ENCODE results near the gene USP22.
"Not testable (repeated sequence)": the region's sequence is repeated elsewhere in the genome, so short reads cannot be mapped to it uniquely, and the experiment has no call there.

Gene USP22

DNA sequence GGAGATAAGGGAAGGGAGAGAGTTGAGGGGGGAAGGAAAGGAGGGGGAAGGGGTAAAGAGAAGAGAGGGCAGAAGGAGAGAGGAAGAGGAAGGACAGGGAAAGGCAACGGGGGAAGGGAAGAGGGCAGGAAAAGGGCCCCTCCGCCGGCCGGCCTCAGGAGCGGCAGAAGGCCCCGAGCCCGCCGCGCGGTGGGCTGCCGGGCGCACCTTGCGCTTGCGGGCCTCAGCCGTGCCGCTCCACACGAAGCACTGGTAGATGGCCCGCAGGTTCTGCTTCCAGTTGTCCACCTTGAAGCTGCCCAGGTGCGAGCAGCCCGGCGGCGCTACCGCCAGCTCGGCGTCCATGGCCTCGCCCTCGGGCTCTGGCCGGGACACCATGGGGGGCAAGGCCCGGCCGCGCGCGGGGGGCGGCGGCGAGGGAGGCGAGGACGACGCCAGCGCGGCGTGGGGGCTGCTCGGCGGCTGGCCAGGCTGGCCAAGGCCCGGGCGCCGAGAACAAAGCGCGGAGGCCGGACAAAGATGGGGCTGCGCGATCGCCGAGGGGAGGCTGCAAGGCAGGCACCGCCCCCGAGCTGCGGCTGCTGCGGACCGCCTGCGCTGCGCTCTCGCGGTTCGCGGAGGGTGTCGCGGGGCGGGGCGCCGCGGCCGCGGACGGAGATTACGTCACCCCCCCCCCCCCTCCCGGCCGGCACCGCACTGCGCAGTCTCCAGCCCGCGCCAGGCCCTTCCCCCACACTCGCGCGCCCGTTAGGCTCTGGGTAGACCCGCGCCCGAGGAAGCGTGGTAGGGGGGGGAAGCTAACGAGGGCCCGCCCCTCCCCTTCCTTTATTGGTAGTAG lies at the start of gene USP22:
USP22 (minus strand) TSS at position 554 of the 838 bp plus-strand sequence; CDS start at position 378, 176 bp downstream.
- in situ Hi-C loops (cut with HindIII; ENCODE audit: low sequenced_read_pairs): no loop called here

DNA sequence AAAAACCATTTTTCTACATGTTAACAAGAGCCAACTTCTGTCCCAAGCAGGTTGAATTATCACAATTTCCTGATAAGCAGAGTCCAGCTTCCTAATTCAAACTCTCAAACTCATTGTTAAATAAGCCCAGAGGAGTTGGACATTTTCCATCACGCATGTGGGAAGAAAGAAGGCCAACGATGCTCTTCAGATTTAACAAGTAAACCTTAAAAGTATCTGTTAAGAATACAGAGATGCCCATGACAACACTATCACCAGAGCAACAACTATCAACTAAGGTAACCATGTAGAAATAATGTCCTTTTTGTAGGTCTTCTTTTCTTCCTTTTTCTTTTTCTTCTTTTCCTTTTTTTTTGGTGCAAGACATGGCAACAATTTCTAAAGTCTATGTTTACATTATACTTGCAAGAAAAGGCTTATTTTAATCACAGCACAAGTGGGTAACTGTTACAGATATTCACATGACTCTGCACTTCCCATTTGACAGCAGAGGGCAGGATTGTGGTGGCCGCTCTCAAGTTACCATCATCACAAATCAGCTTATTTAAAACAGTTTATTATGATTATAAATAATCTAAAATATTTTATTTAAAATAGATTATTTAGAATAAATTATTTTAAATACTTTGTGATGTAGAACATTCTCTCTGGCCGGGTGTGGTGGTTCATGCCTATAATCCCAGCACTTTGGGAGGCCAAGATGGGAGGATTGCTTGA lies 48.2 kb upstream of the USP22 start:
- in situ Hi-C loops (cut with HindIII; ENCODE audit: low sequenced_read_pairs): no loop called here

DNA sequence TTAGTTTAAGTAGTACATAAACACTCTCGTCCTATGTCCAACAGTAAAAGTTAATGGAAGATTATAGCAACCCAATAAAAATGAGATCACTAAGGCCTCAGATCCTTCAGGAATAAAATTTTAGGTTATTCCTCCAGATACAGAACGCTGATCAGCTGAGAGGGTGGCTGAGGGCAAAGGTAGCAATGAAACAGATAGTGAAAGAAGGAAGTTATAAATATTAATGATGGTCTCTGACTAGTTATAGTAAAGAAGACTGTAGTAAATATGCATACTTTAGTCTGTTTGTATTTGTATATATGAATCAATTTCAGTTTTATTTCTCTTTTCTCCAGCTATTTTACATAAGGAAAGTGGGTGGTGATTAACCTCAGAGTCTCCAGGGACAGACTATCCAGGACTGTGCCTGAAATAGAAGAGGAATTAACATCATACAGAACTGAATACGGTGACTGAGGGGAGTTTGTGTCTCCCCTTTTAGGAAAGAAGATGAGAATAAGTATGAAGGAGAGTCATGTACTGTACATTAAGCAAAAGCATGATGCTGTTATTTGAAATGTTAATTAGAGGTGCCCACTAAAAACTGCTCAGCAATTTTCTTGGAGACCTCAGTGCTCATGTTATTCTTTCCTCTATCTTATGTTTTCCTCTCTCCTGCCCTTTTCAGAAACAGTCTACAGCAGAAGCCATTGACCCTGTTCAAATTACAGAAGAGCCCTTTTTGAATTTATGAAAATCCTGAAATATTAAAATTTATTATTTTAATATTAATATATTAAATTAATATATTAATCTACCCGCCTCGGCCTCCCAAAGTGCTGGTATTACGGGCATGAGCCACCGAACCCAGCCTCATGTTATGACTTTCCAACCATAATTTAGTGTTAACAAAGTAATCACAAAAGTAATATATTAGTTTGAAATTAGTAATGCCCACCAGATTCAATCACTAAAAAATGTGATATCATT lies 47.4 kb upstream of the USP22 start:
- in situ Hi-C loops (cut with HindIII; ENCODE audit: low sequenced_read_pairs): no loop called here

DNA sequence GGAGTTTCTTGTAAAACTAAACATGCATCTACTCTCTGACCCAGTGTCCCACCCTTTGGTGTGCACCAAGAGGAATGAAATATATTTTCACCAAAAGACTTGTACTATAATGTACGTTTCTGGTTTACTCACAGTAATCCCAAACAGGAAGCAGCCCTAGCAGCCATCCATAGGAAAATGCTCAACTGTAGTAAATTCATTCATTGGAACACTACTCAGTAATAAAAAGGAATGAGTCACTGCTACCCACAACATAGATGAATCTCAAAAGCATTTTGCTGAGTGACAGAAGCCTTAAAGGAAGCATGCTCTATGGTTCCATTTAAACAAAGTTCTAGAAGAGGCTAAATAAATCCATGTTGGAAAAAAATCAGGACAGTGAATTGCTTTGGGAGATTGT lies 46.3 kb upstream of the USP22 start:
- in situ Hi-C loops (cut with HindIII; ENCODE audit: low sequenced_read_pairs): no loop called here

DNA sequence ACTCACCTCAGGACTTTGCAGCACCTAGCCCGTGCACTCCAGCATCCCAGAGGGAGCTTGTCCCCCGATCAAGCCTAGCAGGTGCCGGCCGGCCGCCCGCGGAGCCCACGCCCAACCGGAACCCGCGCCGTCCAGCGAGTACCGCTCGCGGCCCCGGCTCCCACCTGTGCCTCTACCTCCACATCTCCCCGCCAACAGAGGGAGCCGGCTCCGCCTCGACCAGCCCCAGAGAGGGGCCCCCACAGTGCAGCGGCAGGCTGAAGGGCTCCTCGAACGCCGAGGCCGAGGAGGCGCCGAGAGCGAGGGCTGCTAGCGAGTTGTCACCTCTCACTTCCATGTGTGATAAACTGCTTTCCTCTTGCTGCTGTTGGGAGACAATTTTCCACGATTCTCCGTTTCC lies 42.9 kb upstream of the USP22 start:
- in situ Hi-C loops (cut with HindIII; ENCODE audit: low sequenced_read_pairs): no loop called here

DNA sequence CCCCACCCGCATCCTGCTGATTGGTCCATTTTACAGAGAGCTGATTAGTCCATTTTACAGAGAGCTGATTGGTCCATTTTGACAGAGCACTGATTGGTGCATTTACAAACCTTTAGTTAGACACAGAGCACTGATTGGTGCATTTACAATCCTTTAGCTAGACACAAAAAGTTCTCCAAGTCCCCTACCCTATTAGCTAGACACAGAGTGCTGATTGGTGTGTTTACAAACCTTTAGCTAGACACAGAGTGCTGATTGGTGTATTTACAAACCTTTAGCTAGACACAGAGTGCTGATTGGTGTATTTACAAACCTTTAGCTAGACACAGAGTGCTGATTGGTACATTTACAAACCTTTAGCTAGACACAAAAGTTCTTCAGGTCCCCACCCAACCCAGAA lies 42.5 kb upstream of the USP22 start:
- in situ Hi-C loops (cut with HindIII; ENCODE audit: low sequenced_read_pairs): not testable (repeated sequence)

DNA sequence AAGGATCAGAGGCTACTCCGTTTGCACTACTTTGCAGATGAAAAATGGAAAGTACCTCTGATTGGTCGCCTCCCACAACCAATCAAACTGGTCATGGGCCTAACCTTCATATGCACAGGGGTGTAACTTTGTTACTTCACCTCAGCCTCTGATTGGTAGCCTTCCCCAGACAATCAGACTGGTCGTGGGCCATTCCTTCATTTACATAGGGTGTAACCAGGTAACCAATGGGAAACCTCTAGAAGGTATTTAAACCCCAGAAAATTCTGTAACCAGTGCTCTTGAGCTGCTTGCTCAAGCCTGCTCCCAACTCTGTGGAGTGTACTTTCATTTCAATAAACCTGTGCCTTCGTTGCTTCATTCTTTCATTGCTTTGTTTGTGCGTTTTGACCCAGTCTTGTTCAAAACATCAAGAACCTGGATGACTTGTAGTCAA lies 39.2 kb upstream of the USP22 start:
- in situ Hi-C loops (cut with HindIII; ENCODE audit: low sequenced_read_pairs): no loop called here

DNA sequence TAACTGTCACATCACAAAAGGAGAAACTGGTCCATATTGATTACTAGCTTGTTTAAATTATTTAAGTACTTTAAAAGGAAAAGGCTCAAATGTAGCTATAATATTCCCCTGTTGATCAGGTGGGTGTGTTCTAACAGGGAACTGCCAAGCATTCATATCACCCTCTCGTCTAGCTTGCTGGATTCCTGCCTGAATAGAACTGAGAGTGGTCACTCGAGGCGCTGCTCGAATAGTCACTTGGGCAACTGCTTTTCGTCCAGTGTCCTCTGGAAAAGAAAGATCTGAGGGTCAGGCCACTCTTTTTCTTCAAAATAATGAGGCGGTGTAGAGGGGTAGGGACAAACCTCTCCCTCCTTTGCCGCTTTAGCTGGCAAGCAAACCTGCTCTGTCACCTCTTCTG lies 36.4 kb upstream of the USP22 start:
- in situ Hi-C loops (cut with HindIII; ENCODE audit: low sequenced_read_pairs): loop anchor here (5.0 kb wide), 1 partner anchor 82 kb away; no protein-coding TSS in a partner anchor

DNA sequence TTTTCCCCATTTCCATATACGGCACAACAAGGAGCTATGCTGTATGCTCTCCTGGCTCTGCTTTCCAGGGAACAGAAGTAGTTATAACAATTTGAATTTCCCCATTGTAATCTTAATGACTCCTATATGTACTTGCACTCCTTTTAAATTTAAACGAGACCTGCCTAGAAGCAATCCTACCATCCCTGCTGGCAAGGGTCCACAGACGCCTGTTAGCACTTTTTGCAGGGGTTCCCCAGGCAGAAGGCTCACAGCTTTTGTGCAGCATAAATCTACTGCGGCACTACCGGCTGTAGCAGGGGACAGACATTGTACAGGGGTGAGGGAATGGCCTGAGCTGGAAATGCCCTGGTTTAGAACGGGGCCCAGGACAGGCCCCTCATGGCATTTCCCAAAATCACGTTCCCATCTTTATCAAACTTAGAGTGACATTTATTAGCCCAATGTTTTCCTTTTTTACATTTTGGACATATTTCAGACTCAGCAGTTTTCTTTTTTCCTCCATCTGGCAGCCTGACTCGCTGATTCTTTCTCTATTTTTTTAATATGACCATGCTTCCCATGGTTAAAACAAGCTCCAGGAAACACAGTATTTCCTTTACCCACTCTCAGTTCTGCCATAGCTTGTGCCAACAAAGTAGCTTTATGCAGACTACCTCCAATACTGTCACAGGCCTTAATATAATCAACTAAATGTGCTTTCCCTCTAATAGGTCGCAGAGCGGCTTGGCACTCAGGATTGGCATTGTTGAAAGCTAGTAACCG lies 35.4 kb upstream of the USP22 start:
- in situ Hi-C loops (cut with HindIII; ENCODE audit: low sequenced_read_pairs): loop anchor here (5.0 kb wide), 1 partner anchor 81 kb away; no protein-coding TSS in a partner anchor

DNA sequence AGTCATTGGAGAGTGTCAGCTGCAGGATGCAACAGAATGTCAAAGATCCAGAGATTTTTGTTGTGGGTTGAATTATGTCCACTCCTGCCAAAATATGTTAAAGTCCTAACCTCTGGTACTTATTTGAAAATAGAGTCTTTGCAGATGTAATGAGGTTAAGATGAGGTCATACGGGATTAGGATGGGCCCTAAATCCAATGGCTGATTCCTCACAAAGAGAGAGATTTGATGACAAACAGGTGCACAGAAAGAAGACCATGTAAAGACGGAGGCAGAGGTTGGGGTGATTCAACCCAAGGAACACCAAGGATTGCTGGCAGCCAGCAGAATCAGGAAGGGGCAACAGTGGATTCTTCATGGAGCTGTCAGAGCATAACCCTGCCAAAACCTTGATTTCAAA lies 34.5 kb upstream of the USP22 start:
- in situ Hi-C loops (cut with HindIII; ENCODE audit: low sequenced_read_pairs): loop anchor here (5.0 kb wide), 1 partner anchor 80 kb away; no protein-coding TSS in a partner anchor

DNA sequence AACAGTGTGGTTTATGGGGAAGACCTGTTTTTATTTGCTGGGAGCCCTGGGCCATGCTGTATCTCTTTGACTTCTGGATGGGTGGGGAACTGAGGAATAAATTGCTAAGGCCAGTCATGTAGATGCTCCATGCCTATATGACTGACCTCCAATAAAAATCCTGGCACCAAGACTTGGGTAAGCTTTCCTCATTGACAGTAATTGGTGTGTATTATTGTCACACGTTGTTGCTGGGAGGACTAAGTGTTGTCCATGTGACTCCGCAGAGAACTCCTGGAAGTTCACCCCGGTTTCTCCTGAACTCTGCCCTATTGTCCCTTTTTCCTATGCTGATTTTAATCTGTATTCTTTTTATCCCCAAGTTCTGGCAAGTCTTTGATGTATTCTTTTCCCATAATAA lies 33.4 kb upstream of the USP22 start:
- in situ Hi-C loops (cut with HindIII; ENCODE audit: low sequenced_read_pairs): loop anchor here (5.0 kb wide), 1 partner anchor 79 kb away; no protein-coding TSS in a partner anchor

DNA sequence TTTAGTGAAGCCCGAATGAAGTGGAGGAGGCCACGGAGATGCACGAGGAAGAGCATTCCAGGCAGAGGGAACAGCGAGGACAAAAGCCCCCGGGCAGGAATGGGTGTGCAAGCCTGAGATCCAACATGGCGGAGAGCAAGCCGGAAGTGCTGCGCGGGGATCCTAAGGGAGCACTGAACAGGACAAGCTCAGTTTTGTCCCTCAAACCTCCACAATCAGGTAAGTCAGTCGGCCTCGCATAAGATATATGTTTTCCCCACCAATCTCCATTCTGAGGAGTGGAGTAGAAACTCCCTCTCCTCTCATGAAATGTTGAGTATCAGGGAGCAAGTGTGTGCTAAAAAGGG lies 32.9 kb upstream of the USP22 start:
- in situ Hi-C loops (cut with HindIII; ENCODE audit: low sequenced_read_pairs): loop anchor here (5.0 kb wide), 1 partner anchor 78 kb away; no protein-coding TSS in a partner anchor

DNA sequence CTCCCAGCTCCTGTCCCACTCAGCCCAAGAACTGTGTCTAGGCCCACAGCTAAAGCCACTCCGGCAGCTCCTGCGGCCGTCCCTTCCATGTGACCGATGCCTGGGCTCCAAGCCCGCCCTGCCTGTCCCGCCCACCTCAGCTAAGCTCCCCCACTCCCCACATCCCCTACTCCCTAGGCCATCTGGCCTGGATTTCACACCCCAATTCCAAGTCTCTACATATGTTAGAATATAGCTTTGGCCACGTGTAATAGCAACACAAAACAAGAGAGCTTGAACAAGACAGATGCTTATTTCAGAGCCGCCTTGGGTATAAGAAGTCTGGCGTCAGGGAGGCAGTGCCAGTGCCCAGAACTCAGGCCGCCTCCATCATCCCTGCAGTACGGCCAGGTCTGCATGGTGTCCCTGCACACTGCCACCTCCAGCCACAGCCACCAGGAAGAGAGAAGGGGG lies 30.0 kb upstream of the USP22 start:
- in situ Hi-C loops (cut with HindIII; ENCODE audit: low sequenced_read_pairs): no loop called here

DNA sequence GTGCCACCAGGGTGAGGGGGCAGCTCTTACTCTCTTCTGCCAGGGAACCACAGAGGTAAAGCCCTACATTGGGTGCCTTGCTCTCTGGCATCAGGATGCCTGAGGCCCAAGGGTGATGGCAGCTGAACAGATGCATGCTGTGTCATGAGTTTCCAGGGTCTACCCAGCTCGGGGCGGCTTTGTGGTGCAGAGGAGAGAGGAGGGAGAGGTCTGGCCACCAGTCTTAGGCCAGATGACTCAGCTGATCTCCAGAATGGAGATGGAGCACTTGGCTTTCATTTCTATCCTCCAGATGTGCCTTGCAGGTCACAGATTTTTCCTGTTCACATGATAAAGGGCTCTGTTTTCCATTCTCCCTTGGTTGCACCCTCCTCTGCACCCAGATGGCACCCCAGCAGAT lies 23.6 kb upstream of the USP22 start:
- in situ Hi-C loops (cut with HindIII; ENCODE audit: low sequenced_read_pairs): no loop called here

DNA sequence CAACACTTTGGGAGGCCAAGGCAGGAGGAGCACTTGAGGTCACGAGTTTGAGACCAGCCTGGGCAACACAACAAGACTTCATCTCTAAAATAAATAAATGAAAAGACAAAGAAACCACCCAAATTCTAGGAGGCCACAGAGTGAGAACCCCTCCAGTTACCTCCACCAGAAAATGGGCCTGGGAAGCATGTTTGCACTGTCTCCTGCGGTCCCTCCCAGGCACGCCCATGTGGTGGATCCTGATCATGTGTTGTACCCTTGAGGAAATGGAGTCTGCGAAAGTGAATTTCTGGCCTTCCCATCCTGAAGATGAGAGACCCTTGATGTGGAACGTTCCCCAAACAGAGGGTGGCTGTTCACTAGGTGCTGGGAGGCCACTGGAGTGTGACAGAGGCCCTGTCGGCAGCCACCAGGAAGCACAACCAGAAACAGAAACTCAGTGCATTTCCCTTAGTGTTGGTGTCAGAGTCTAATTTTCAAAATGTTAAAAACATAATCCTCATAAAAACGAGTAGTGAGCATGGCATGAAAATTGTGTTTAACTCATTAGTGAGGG lies 19.2 kb upstream of the USP22 start:
- in situ Hi-C loops (cut with HindIII; ENCODE audit: low sequenced_read_pairs): loop anchor here (5.0 kb wide), 1 partner anchor 70 kb away; no protein-coding TSS in a partner anchor

DNA sequence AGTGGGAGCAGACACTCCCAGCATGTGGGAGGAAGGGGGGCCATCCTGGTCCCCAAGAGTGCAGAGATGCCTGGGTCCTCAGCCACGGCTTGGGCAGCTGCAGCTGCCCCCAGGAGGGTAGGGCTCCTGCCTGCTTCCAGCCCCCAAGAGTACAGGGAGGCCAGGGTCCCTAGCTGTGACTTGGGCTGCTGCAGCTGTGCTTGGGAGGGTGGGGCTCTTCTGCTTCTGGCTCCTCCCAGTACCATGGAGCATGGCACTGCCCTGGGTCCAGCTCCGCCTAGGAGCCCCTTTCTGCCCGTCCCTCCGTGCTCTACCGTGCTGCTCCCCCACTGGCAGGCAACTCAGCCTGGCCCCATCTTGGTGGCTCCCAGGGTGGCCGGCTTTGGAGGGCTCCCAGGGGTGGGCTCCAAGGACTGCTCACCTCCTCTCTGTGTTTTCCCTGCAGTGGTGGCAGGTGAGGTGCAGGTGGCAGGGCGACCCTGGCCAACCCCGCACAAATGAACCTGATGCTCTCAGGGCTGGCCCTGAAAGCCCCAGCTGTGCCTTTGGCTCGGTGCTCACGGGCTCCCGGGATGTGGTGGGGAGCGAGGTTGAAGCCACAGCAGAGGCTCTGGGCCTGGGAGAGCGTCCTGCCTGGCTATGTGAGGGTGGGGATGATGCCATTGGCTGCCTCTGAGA lies 18.5 kb upstream of the USP22 start:
- in situ Hi-C loops (cut with HindIII; ENCODE audit: low sequenced_read_pairs): loop anchor here (5.0 kb wide), 1 partner anchor 71 kb away; no protein-coding TSS in a partner anchor

DNA sequence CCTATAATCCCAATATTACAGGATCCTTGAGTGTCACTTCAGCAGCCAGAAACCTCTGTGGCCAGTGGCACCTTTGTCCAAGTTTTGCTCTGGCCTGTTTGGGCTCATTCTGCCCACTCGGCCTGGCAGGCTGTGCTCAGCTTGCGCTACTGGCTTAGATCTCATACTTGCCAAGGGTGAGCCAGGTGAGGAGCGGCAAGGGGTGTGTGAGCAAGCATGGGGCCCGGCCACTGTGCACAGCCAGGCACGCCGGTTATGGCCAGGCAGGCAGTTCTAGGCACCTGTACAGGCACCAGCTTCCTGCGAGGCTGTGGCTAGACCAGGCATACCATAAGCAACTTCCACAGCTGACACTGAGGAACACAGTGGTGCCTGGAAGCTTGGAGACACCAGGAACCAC lies 16.9 kb upstream of the USP22 start:
- in situ Hi-C loops (cut with HindIII; ENCODE audit: low sequenced_read_pairs): loop anchor here (5.0 kb wide), 1 partner anchor 73 kb away; no protein-coding TSS in a partner anchor

DNA sequence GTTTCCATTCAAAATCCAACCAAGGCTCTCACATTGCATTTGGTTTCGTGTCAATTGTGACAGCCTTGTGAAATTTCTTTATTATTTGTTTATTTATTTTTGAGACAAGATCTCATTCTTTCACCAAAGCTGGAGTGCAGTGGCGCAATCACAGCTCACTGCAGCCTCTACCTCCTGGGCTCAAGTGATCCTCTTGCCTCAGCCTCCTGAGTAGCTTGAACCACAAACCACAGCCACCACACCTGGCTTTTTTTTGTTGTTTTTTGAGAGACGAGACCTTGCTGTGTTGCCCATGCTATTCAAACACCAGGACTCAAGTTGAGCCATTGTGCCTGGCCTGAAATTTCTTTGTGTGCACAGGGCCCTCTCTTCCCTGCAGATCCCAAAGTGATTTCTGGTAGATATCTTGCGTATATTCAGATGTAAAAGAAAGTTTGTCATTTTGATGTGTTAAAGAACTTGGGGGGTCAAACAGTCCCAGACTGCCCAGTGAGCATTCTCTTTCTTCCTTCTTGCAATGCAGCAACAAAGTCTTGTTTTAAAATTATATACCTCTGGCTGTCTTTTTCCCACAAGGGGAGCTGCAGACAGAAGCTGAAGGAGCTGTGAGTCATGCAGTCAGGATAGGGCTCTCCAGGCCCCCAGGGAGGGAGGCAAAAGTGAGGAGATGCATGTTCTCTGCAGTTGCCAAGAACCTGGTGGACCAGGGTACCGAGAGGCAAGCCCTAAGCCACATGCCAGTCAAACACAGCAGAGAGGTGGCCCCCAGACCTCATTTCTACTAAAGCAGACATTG lies 15.5 kb upstream of the USP22 start:
- in situ Hi-C loops (cut with HindIII; ENCODE audit: low sequenced_read_pairs): no loop called here

All from endothelial cell of hepatic sinusoid (primary cell).